ENCODE results near the gene HMGA1. TPM values are rescaled to one million over a fixed set of nuclear protein-coding genes. Genes with fewer than 3 reads are reported as not detected.

The HMGA1 gene
- total RNA-seq, 4 donors from 2014 or later = 0.51 to 24.4 (median 13.5) TPM

- Histone ChIP-seq H3K36me3 (no peaks in the 10 kb centered on the region), H3K27me3 (no peaks in the 10 kb centered on the region), H3K27ac (no peak overlapping the region), H3K9me3 (no peaks in the 10 kb centered on the region), H3K4me3 (no peak overlapping the region), H3K4me1 (no peaks in the 10 kb centered on the region)
- DNase-seq = no peak
- no peak for TF ChIP-seq POLR2A (IDR thresholded peaks at IDR 0.05)
- no peak for TF ChIP-seq CTCF (IDR thresholded peaks at IDR 0.05)
- intact Hi-C loops (cut with DNase I; ENCODE audit: low total_unique reads) = no loop called here
These were observed 28.8 kb upstream of the HMGA1 start for GRCh38 chr6:34207695-34208443.

GRCh38 chr6:34213772-34214171, 22.9 kb upstream of the HMGA1 start:
- intact Hi-C loops (cut with DNase I; ENCODE audit: low total_unique reads) = no loop called here

GRCh38 chr6:34218691-34219090, 18.0 kb upstream of the HMGA1 start:
- intact Hi-C loops (cut with DNase I; ENCODE audit: low total_unique reads) = no loop called here
- Histone ChIP-seq H3K27ac (no peak overlapping the region), H3K27me3 (no peaks in the 10 kb centered on the region), H3K4me1 (peaks cover 0 to 7% of the 10 kb centered on the region in 2 donors), H3K36me3 (no peaks in the 10 kb centered on the region), H3K9me3 (no peaks in the 10 kb centered on the region), H3K4me3 (no peak overlapping the region)
- TF ChIP-seq POLR2A (IDR thresholded peaks at IDR 0.05) = no peak
- no peak for TF ChIP-seq CTCF (IDR thresholded peaks at IDR 0.05)
- DNase-seq = no peak

More at GRCh38 chr6:34213772-34214171, 22.9 kb upstream of the HMGA1 start:
- Histone ChIP-seq H3K27me3 (no peaks in the 10 kb centered on the region), H3K36me3 (no peaks in the 10 kb centered on the region), H3K4me3 (no peak overlapping the region), H3K9me3 (no peaks in the 10 kb centered on the region), H3K27ac (no peak overlapping the region), H3K4me1 (no peaks in the 10 kb centered on the region)
- no peak for DNase-seq
- no peak for TF ChIP-seq CTCF (IDR thresholded peaks at IDR 0.05)
- no peak for TF ChIP-seq POLR2A (IDR thresholded peaks at IDR 0.05)

- no peaks in the 10 kb centered on the region for H3K36me3 ChIP-seq
- no peaks in the 10 kb centered on the region for H3K9me3 ChIP-seq
- intact Hi-C loops (cut with DNase I; ENCODE audit: low total_unique reads) = no loop called here
- peak overlapping the region; percentile 24 to 29 for H3K4me3 ChIP-seq
- no peak for TF ChIP-seq POLR2A (IDR thresholded peaks at IDR 0.05)
- no peak for TF ChIP-seq CTCF (IDR thresholded peaks at IDR 0.05)
- peaks cover 0 to 7% of the 10 kb centered on the region in 2 donors for H3K4me1 ChIP-seq
- peak in 1 of 2 donors; percentile 50 for DNase-seq
- H3K27me3 ChIP-seq = no peaks in the 10 kb centered on the region
- peak overlapping the region; percentile 85 to 99 for H3K27ac ChIP-seq
These were observed 13.2 kb upstream of the HMGA1 start for GRCh38 chr6:34223381-34223955.

All from uterus (tissue), 4 donors.